Measurements from ENCODE around the gene KLHL10.
"Not testable (repeated sequence)": the region's sequence is repeated elsewhere in the genome, so short reads cannot be mapped to it uniquely, and the experiment has no call there.

Gene KLHL10

GRCh38 chr17:41813699-41814124 lies 23.9 kb upstream of the KLHL10 start:
- no peak for DNase-seq

- no peak for DNase-seq
These were observed 23.4 kb upstream of the KLHL10 start for GRCh38 chr17:41814195-41814594.

- no peak for DNase-seq
These were observed 20.8 kb upstream of the KLHL10 start for GRCh38 chr17:41816637-41817320.

- no peak for DNase-seq
These were observed 19.6 kb upstream of the KLHL10 start for GRCh38 chr17:41818024-41818423.

- DNase-seq = no peak
These were observed 15.8 kb upstream of the KLHL10 start for GRCh38 chr17:41821776-41822175.

- DNase-seq = no peak
These were observed 15.1 kb upstream of the KLHL10 start for GRCh38 chr17:41822216-41823140.

- no peak for DNase-seq
These were observed 14.5 kb upstream of the KLHL10 start for GRCh38 chr17:41823141-41823524.

GRCh38 chr17:41823580-41823979 lies 14.0 kb upstream of the KLHL10 start:
- no peak for DNase-seq

- DNase-seq = no peak
These were observed 13.5 kb upstream of the KLHL10 start for GRCh38 chr17:41824086-41824485.

- DNase-seq = no peak
These were observed 12.3 kb upstream of the KLHL10 start for GRCh38 chr17:41825175-41825845.

GRCh38 chr17:41829961-41830360 lies 7.7 kb upstream of the KLHL10 start:
- not testable (repeated sequence) for DNase-seq

- no peak for DNase-seq
These were observed 2.3 kb upstream of the KLHL10 start for GRCh38 chr17:41835214-41835799.

GRCh38 chr17:41835800-41836549 lies 1.6 kb upstream of the KLHL10 start, which contains the start of gene NT5C3B:
Gene NT5C3B (minus strand): TSS chr17:41836232. CDS start chr17:41836193, 39 bp downstream.
- no peak for DNase-seq

- no peak for DNase-seq
These were observed 952 bp upstream of the KLHL10 start for GRCh38 chr17:41836550-41837196.

- DNase-seq = not testable (repeated sequence)
These were observed 1.8 kb downstream of the KLHL10 start for GRCh38 chr17:41839448-41839847.

- DNase-seq = not testable (repeated sequence)
These were observed 3.2 kb downstream of the KLHL10 start for GRCh38 chr17:41840781-41841180.

- DNase-seq = no peak
These were observed 7.3 kb downstream of the KLHL10 start for GRCh38 chr17:41844971-41845370.

GRCh38 chr17:41848788-41849187 lies 11.2 kb downstream of the KLHL10 start:
- no peak for DNase-seq

GRCh38 chr17:41849251-41849990 lies 11.8 kb downstream of the KLHL10 start:
- no peak for DNase-seq

- not testable (repeated sequence) for DNase-seq
These were observed 13.8 kb downstream of the KLHL10 start for GRCh38 chr17:41851382-41851781.

All from NK-92 treated with Interleukin-12 subunit alpha and Interleukin-12 subunit beta, amount 100 ng/mL, for 24 hours (cell line).